GM12872 (cell line): Measurements from ENCODE around the gene TEX55.

Experiments
- TF ChIP-seq, protein P1 (sequence below): IDR thresholded peaks from 3 replicates; pipeline ENCODE4 v1.5.1; 2011; ENCODE audit warnings: low read depth, mild to moderate bottlenecking, low read length, moderate library complexity; ENCODE audit not compliant: insufficient read depth

The TEX55 gene

DNA sequence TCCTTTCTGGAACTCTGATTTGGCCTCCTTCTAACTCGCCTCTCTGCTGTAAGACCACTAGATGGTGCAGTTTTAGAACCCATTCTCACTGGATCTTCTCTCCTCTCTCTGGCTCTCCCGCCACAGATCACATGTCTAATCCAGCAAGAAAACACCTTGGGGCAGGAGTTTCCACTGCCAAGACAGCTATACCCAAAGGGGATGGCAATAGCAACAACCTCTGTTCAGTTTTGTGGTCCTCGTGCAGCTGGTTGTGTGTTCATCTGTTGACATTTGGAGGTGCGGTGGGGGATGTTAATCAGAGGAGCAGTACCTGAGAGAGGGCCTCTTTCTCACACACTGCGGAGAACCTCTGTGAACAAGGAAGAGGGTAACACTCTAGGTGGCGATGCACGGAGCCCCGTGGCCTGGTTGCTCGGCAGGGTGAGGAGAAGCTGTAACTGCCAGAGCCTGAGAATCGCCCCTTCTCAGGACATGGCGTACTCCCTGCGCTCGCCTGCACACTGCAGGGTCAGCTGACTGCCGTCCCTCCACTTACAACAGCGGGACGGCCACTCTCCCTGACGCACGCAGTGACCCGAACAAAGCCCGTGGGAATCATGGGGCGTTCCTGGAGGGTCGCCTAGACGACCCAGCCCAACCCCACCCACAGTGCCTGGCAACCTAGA lies at the start of gene TEX55:
Gene TEX55 (plus strand): TSS at position 666 of the 668 bp plus-strand sequence. CDS start 25 bp downstream, outside the sequence.
- TF ChIP-seq, protein P1, sequence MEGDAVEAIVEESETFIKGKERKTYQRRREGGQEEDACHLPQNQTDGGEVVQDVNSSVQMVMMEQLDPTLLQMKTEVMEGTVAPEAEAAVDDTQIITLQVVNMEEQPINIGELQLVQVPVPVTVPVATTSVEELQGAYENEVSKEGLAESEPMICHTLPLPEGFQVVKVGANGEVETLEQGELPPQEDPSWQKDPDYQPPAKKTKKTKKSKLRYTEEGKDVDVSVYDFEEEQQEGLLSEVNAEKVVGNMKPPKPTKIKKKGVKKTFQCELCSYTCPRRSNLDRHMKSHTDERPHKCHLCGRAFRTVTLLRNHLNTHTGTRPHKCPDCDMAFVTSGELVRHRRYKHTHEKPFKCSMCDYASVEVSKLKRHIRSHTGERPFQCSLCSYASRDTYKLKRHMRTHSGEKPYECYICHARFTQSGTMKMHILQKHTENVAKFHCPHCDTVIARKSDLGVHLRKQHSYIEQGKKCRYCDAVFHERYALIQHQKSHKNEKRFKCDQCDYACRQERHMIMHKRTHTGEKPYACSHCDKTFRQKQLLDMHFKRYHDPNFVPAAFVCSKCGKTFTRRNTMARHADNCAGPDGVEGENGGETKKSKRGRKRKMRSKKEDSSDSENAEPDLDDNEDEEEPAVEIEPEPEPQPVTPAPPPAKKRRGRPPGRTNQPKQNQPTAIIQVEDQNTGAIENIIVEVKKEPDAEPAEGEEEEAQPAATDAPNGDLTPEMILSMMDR = peak; percentile 62

DNA sequence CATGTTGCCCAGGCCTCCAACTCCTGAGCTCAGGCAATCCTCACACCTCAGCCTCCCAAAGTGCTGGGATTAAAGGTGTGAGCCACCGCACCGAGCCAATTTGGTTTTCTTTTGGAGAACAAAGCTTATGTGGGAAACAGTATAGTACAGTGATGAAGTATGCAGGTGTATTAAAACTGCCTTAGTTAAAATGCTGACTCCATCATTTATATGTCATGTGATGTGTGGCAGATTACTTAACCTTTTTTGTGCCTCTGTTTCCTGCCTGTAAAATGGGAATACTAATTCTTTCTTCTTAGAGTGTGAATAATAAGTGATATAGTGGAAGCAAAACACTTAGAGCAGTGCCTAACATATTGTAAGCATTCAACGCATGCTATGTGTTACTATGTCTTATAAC lies 48.0 kb upstream of the TEX55 start:
- TF ChIP-seq, protein P1 = no peak

DNA sequence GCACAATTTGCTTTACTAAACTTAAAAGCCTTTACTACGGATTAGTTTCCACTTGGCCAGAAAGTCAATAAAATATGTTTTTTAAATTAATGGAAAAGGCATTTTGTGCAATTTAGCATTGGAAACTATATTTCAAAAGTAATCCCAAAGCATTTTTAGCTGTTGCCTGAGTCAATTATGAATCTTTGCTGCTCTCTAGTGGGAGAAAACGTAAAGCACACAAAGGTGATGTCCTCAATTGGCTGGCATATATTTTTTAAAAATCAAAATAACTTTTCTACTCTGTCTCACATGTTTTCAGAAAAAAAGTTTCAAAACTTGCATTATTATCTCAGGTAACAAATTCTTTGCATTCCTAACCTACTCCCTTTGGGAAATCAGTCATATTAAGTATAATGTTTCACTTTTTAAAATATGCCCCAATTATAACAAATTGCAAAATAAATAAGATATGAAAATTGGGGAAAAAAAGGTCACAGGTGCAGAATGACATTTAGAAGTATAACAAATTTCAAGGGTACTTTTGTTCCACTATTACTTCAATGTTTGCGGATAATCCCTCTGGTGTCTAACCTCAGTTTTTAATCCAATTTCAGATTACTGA lies 47.2 kb upstream of the TEX55 start:
- TF ChIP-seq, protein P1 = peak; percentile 58

DNA sequence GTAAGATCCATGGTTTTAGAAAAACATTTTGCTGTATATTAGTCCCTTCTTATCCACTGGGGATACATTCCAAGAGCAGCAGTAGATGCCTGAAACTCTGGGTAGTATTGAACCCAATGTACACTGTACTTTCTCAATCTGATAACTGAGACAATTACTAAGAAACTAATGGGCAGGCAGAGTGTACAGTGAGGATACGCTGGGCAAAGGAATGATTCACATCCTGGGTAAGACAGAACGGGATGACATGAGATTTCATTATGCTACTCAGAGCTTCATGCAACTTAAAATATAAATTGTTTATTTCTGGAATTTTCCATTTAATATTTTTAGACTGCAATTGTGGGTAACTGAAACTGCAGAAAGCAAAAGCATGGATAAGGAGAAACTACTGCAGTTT lies 46.2 kb upstream of the TEX55 start:
- TF ChIP-seq, protein P1 = no peak

DNA sequence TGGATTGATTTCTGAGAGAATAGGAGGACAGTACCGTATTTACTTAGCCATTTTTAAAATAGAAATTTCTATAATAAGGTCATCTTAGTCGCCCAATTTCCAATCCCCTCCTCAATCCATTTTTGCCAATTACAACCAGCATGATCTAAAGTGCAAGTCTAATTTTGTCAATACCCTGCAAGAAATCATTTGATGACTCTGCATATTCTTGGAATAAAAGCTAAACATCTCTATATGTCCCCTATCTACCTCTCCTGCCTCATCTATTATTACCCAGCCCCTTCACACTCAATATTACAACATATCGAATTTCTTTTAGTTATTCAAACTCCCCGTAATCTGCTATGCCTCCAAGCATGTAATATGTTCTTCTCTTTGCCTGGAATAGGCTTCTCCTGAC lies 41.9 kb upstream of the TEX55 start:
- TF ChIP-seq, protein P1 = no peak

DNA sequence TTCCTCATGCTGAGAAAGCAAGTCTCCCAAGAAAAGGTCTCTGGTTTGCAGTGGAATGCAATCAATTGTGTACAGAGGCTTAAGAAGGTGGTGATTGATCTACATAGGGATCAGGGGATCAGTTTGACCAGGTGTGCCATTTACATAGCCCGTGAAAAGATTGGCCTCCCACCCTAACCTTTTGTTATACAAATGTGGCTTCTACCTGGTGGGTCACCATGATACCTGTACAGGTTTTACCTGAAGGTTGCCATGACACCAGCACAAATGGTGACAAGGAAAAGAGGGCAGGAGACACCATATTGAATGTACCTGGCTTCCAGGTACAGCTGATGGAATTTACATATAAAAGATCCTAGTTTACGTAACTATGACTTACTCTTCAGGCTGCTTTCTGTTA lies 25.5 kb upstream of the TEX55 start:
- TF ChIP-seq, protein P1 = no peak

DNA sequence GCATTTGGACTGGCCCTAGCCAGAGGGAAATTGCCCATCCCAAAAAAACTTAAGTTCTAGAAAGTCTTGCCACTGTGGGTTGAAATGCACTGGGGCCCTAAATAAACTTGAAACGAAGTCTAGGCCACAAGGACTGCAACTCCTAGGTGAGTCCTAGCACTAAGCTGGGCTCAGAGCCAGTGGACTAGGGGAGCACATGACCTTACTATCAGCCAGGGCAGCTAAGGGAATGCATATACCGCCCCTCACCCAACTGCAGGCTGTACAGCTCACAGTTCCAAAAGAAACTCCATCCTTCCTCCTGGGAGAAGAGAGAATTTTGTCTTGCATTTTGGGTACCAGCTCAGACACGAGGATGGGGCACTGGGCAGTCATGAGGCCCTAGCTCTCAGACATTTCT lies 23.6 kb upstream of the TEX55 start:
- TF ChIP-seq, protein P1 = no peak
